ENCODE results near the gene EEPD1. TPM values are rescaled to one million over a fixed set of nuclear protein-coding genes. Genes with fewer than 3 reads are reported as not detected.

EEPD1 gene
- total and polyA plus RNA-seq, 11 donors = 3.7 to 12.2 (median 7.7) TPM

DNA sequence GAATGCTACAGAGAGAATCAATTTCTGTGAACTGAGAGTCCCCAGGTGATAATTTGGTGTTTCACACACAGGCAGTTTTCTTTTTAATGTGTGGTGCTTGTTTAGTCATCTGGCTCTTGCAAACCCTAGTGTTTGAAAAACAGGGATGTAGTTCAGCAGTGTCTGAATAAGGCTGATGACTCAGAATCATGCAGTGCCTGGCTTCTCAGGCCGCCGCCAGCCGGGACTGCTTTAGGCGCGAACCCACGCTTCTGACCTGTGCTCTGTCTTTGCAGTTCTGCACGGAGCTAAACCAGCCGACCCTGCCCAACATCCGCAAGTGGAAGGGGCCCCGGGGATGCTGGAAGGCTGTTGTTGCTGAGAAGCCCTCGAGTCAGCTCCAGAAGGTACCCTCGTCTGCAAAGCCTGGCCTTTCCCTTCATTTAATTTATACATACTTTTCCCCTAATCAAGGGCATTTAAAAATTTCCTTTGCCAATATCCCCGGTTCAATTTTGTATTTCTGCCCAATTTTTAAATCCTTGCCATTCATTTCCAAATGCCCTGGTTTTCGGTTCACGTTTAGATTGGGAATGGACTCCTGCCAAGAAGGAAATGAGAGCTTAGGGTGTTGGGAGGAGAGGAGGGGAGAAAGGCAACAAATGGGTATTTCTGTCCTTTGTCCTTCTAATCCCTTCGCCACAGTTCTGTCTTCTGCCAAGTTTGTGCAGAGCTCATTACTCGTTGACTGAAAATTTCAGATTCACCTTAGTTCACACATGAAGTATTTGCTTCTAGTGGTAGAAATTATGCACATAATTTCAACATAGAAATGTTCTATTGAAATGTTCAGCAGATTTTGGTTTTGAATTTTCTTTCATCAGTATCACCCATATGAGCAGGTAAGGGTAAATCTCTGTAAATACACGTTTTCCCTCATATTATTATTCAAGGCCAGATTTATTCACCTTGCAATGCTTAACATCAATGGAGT, 128.1 kb downstream of the EEPD1 start:
- no peaks in the 10 kb centered on the region for H3K36me3 ChIP-seq
- no peaks in the 10 kb centered on the region for H3K9me3 ChIP-seq
- WGBS, 4 donors = 23 to 50% (median 39%) methylated on average over 14 to 18 of the region's 18 CpGs
- TF ChIP-seq, protein P1, sequence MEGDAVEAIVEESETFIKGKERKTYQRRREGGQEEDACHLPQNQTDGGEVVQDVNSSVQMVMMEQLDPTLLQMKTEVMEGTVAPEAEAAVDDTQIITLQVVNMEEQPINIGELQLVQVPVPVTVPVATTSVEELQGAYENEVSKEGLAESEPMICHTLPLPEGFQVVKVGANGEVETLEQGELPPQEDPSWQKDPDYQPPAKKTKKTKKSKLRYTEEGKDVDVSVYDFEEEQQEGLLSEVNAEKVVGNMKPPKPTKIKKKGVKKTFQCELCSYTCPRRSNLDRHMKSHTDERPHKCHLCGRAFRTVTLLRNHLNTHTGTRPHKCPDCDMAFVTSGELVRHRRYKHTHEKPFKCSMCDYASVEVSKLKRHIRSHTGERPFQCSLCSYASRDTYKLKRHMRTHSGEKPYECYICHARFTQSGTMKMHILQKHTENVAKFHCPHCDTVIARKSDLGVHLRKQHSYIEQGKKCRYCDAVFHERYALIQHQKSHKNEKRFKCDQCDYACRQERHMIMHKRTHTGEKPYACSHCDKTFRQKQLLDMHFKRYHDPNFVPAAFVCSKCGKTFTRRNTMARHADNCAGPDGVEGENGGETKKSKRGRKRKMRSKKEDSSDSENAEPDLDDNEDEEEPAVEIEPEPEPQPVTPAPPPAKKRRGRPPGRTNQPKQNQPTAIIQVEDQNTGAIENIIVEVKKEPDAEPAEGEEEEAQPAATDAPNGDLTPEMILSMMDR (IDR thresholded peaks at IDR 0.05) = peak in 1 of 12 donors; percentile 15
- TF ChIP-seq POLR2A (IDR thresholded peaks at IDR 0.05) = no peak
- H3K27ac ChIP-seq = peak overlapping the region in 10 of 12 donors; percentile 17 to 79 (median 60)
- H3K4me3 ChIP-seq = peak overlapping the region in 5 of 12 donors; percentile 11 to 32 (median 22)
- DNase-seq = peak; percentile 60 to 82 (median 73)
- peaks cover 4 to 79% (median 51%) of the 10 kb centered on the region in 12 donors for H3K4me1 ChIP-seq
- peak; percentile 79 to 90 (median 84) for ATAC-seq
- intact Hi-C loops (cut with DNase I) = loop anchor here in 3 of 10 donors (5.0 to 10.0 kb wide), 3 partner anchors 76 to 124 kb away; no protein-coding TSS in a partner anchor
- no peaks in the 10 kb centered on the region for H3K27me3 ChIP-seq

DNA sequence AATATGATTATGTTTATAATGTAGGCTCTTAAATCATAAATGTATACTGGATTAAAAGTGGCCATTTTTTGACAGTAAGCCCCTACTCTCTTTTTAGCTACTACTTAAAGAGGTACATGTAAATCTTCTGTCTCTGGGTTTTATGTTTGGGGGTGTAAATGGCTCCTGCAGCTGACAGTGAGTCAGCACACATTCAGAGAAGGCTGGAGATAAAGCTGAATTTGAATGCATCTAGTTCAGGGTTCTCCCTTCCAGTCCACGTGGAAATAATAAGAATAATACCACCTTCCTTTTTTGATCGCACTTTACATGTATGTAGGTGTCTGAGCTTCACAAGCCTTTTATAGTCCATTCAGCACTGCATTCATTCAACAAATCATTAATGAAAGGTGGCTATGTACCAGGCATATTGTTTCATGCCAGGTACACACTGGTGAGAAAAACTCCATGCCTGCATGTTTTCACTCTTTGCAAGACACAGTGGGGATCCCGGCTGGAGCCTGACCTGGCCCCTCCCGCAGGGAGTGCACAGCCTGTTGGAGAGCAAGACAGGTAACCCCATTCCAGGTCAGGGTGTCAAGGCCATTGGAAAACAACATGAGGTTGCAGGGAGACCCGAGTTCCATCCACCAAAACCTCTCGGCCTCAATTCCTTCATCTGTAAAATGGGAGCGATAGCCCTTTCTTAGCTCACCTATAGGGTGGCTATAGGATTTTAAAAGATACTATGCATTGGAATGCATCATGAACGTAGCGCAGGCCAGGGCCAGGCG, 129.1 kb downstream of the EEPD1 start:
- no peaks in the 10 kb centered on the region for H3K27me3 ChIP-seq
- H3K36me3 ChIP-seq = no peaks in the 10 kb centered on the region
- intact Hi-C loops (cut with DNase I) = loop anchor here in 3 of 10 donors (5.0 to 10.0 kb wide), 3 partner anchors 77 to 125 kb away; no protein-coding TSS in a partner anchor
- ATAC-seq (no peak), DNase-seq (no peak)
- WGBS, 4 donors = 93 to 94% (median 94%) methylated on average over 10 of the region's 10 CpGs
- H3K27ac ChIP-seq = peak overlapping the region in 4 of 12 donors; percentile 62 to 89 (median 69)
- H3K4me1 ChIP-seq = peaks cover 6 to 79% (median 53%) of the 10 kb centered on the region in 12 donors
- no peak overlapping the region for H3K4me3 ChIP-seq
- no peaks in the 10 kb centered on the region for H3K9me3 ChIP-seq
- TF ChIP-seq, protein P1 (IDR thresholded peaks at IDR 0.05) = no peak
- no peak for TF ChIP-seq POLR2A (IDR thresholded peaks at IDR 0.05)

DNA sequence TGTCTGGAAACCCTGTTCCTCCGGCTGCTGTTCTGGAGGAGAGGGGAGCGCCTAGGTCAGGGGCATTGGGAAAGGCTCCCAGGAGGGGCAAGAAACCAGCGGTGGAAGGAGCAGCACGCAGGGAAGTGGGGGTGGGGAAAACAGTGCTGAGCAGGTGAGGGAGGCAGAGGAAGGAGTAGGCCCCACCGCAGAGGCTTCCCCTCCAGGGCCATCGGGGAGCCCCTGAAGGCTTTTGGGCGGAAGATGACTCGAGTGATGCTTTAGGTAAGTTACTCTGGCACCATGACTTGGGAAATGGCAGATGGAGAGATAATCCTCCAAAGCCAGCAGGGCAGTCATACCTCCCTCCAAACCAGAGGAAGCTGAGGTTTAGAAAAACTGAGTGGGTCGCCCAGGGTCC, 130.1 kb downstream of the EEPD1 start:
- intact Hi-C loops (cut with DNase I) = loop anchor here in 3 of 10 donors (5.0 to 10.0 kb wide), 3 partner anchors 78 to 126 kb away; no protein-coding TSS in a partner anchor
- no peaks in the 10 kb centered on the region for H3K9me3 ChIP-seq
- no peak for DNase-seq
- H3K27ac ChIP-seq = peak overlapping the region in 5 of 12 donors; percentile 18 to 89 (median 39)
- no peak for TF ChIP-seq POLR2A (IDR thresholded peaks at IDR 0.05)
- TF ChIP-seq, protein P1 (IDR thresholded peaks at IDR 0.05) = no peak
- peaks cover 6 to 89% (median 50%) of the 10 kb centered on the region in 12 donors for H3K4me1 ChIP-seq
- H3K4me3 ChIP-seq = no peak overlapping the region
- WGBS, 4 donors = 85 to 93% (median 90%) methylated on average over 9 of the region's 9 CpGs
- no peak for ATAC-seq
- H3K36me3 ChIP-seq = peaks cover 0 to 7% (median 0%) of the 10 kb centered on the region in 9 donors
- no peaks in the 10 kb centered on the region for H3K27me3 ChIP-seq
